Measurements from ENCODE around the gene CYP26A1.
A peak's percentile ranks its signal among the peaks of the same experiment; 100 is the strongest.

GRCh38 chr10:93062514-93063143 is 11.1 kb upstream of the CYP26A1 start:
- TF ChIP-seq CTCF (IDR thresholded peaks at IDR 0.05) = peak in 4 of 6 experiments; percentile 13 to 57 (median 40)
- no peak for TF ChIP-seq POLR2A (IDR thresholded peaks at IDR 0.05)

All from thyroid gland (tissue), 4 donors.